WTC11 (cell line): Measurements from ENCODE around the gene MYRF. TPM values are rescaled to one million over a fixed set of nuclear protein-coding genes. Genes with fewer than 3 reads are reported as not detected.

Experiments
- ATAC-seq: fragments of 200-7000 bp; cut with Tn5 transposase; 2 replicates; pipeline ENCODE4 v1.10.0; 2021; ENCODE audit warnings: mild to moderate bottlenecking, moderate library complexity
- CTCF ChIA-PET: fragments of 300-600 bp; sonication (Branson Sonifier 250); formaldehyde crosslinking; loops from one replicate; lab custom pipeline; 2021; ENCODE audit warnings: antibody characterized with exemption; lab: Charles Lee
- POLR2A ChIA-PET: fragments of 350-600 bp; sonication (Branson Sonifier 250); formaldehyde crosslinking; loops from one replicate; lab custom pipeline; 2021; ENCODE audit warnings: antibody characterized with exemption; lab: Charles Lee
- DNase-seq: peaks from one replicate; pipeline ENCODE4 v3.0.0; 2021; ENCODE audit warnings: low spot score
- H3K27ac Mint-ChIP-seq: 2 replicates; pipeline ENCODE4 v1.8.0; 2021; ENCODE audit warnings: mixed read lengths
- H3K27me3 Mint-ChIP-seq: 2 replicates; pipeline ENCODE4 v1.8.0; 2021; ENCODE audit warnings: low read depth, mild to moderate bottlenecking, moderate library complexity, mixed read lengths
- H3K36me3 Mint-ChIP-seq: 2 replicates; pipeline ENCODE4 v1.8.0; 2021; ENCODE audit warnings: mixed read lengths
- H3K4me1 Mint-ChIP-seq: 2 replicates; pipeline ENCODE4 v1.8.0; 2022; ENCODE audit warnings: mixed read lengths
- H3K4me3 Mint-ChIP-seq: 2 replicates; pipeline ENCODE4 v1.8.0; 2021; ENCODE audit warnings: mild to moderate bottlenecking, moderate library complexity, mixed read lengths
- H3K9me3 Mint-ChIP-seq: 2 replicates; pipeline ENCODE4 v1.8.0; 2021; ENCODE audit warnings: mixed read lengths
- ATF1 ChIP-seq: sonication (generic); formaldehyde crosslinking; IDR thresholded peaks from 2 replicates; pipeline ENCODE4 v1.8.1; 2023; ENCODE audit warnings: mild to moderate bottlenecking, moderate library complexity, missing genetic modification reagents
- ESRRA ChIP-seq: sonication (generic); formaldehyde crosslinking; IDR thresholded peaks from 2 replicates; pipeline ENCODE4 v1.8.1; 2022; ENCODE audit warnings: mild to moderate bottlenecking, missing genetic modification reagents, borderline replicate concordance
- GABPB1 ChIP-seq: sonication (generic); formaldehyde crosslinking; IDR thresholded peaks from 2 replicates; pipeline ENCODE4 v1.8.1; 2023; ENCODE audit warnings: mild to moderate bottlenecking, missing genetic modification reagents
- GRHL2 ChIP-seq: fragments of 250-450 bp; sonication (Bioruptor Pico); IDR thresholded peaks from 2 replicates; pipeline ENCODE4 v1.8.0; 2022; ENCODE audit warnings: mild to moderate bottlenecking, moderate library complexity; ENCODE audit not compliant: insufficient replicate concordance, severe bottlenecking
- NFE2L1 ChIP-seq: sonication (generic); formaldehyde crosslinking; IDR thresholded peaks from 2 replicates; pipeline ENCODE4 v1.8.1; 2023; ENCODE audit warnings: missing genetic modification reagents
- OVOL2 ChIP-seq: fragments of 250-450 bp; sonication (Bioruptor Pico); IDR thresholded peaks from 2 replicates; pipeline ENCODE4 v1.9.0; 2021; ENCODE audit warnings: mild to moderate bottlenecking, borderline replicate concordance
- TEAD1 ChIP-seq: sonication (generic); formaldehyde crosslinking; IDR thresholded peaks from 2 replicates; pipeline ENCODE4 v1.8.0; 2022; ENCODE audit warnings: mild to moderate bottlenecking, missing genetic modification reagents
- ZNF317 ChIP-seq: sonication (generic); formaldehyde crosslinking; IDR thresholded peaks from 2 replicates; pipeline ENCODE4 v1.8.1; 2023; ENCODE audit warnings: low read depth, mild to moderate bottlenecking, moderate library complexity, missing genetic modification reagents, borderline replicate concordance
- ZNF396 ChIP-seq: fragments of 250-450 bp; sonication (Bioruptor Pico); IDR thresholded peaks from 2 replicates; pipeline ENCODE4 v1.8.0; 2021; ENCODE audit warnings: mild to moderate bottlenecking, moderate library complexity, borderline replicate concordance
- ZNF671 ChIP-seq: fragments of 250-450 bp; sonication (Bioruptor Pico); IDR thresholded peaks from 2 replicates; pipeline ENCODE4 v1.8.0; 2021; ENCODE audit warnings: mild to moderate bottlenecking
- total RNA-seq: library from RNA; stranded (reverse); gene quantifications from 3 replicates; pipeline ENCODE4 v1.2.3, GENCODE V29; 2021
- TF ChIP-seq, protein P1 (sequence below): sonication (generic); formaldehyde crosslinking; IDR thresholded peaks from 2 replicates; pipeline ENCODE4 v1.8.0; 2022; ENCODE audit warnings: mild to moderate bottlenecking, missing genetic modification reagents
- TF ChIP-seq, protein P2 (sequence below): sonication (generic); formaldehyde crosslinking; IDR thresholded peaks from 2 replicates; pipeline ENCODE4 v1.8.1; 2023; ENCODE audit warnings: mild to moderate bottlenecking, missing genetic modification reagents
- TF ChIP-seq, protein P3 (sequence below): sonication (generic); formaldehyde crosslinking; IDR thresholded peaks from 2 replicates; pipeline ENCODE4 v1.8.1; 2022; ENCODE audit warnings: low read depth, mild to moderate bottlenecking, moderate library complexity, missing genetic modification reagents, borderline replicate concordance
- TF ChIP-seq, protein P4 (sequence below): fragments of 200-600 bp; IDR thresholded peaks from 2 replicates; pipeline ENCODE4 v1.8.0; 2022; ENCODE audit warnings: antibody characterized with exemption
- TF ChIP-seq, protein P5 (sequence below): sonication (generic); formaldehyde crosslinking; IDR thresholded peaks from 2 replicates; pipeline ENCODE4 v1.8.1; 2022; ENCODE audit warnings: mild to moderate bottlenecking, missing genetic modification reagents, moderate library complexity, borderline replicate concordance
- TF ChIP-seq, protein P6 (sequence below): fragments of 250-450 bp; sonication (Bioruptor Pico); IDR thresholded peaks from 2 replicates; pipeline ENCODE4 v1.9.0; 2021; ENCODE audit warnings: mild to moderate bottlenecking

The MYRF gene
- total RNA-seq, 1 experiment from 2014 or later = 5.9 TPM

DNA sequence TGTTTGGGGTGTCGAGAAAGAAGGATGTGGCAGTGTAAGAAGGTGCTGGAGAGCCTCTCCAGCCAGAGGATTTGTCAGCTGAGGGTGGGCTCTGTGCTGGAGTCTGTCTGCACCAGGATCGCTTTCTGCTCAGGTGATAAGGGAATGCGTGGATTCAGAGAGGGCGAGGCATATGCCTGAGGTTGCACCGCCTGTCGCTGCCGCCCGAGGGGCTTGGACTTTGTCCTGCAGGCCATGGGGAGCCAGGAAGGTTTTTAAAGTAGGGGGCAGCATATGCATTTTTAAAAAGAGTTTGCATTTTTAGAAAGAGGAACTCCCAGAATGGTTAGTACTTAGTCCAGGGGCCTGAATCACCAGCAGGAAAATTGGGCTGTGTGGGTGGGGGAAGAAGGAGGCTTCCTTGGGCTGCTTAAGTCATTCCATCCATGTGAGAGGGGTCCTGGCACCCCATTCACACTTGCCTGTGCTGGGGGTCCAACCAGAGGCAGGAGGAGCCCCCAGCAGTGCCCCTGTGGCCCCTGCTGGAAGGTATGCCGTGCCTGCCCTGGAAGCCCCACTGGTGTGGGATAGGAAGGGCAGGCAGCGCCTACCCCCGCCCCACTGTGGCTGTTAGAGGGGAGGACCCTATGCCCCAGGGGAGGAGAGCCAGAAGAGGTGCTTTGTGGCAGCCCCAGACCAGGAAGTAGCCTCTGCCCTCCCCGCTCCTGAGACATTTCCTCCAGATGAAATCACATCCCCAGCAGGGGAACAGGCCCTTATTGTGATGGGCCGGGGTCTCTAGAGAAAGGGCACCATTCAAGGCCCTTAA is 35.8 kb upstream of the MYRF start:
- H3K36me3 Mint-ChIP-seq = no peaks in the 10 kb centered on the region
- CTCF ChIA-PET = interaction anchor here (1.0 to 5.5 kb wide), 3 partner anchors 11 to 71 kb away, joined by 3 to 71 read pairs (median 7); no protein-coding TSS in a partner anchor
- H3K4me1 Mint-ChIP-seq = peaks cover 36% of the 10 kb centered on the region
- ATAC-seq (peak; percentile 42), DNase-seq (no peak)
- POLR2A ChIA-PET = no interaction called here
- no peak for TF ChIP-seq ZNF317 (CRISPR knock-in tag)
- TF ChIP-seq, protein P1, sequence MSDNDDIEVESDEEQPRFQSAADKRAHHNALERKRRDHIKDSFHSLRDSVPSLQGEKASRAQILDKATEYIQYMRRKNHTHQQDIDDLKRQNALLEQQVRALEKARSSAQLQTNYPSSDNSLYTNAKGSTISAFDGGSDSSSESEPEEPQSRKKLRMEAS (CRISPR knock-in tag) = no peak
- TF ChIP-seq ZNF396 (CRISPR knock-in tag) = no peak
- TF ChIP-seq ZNF671 = no peak
- TF ChIP-seq TEAD1 = no peak
- no peak for TF ChIP-seq ATF1 (CRISPR knock-in tag)
- H3K4me3 Mint-ChIP-seq = no peak overlapping the region
- no peak overlapping the region; the same call in 1 of the 2 replicates for H3K27ac Mint-ChIP-seq
- no peaks in the 10 kb centered on the region for H3K9me3 Mint-ChIP-seq
- peaks cover 3% of the 10 kb centered on the region; the same call in 1 of the 2 replicates for H3K27me3 Mint-ChIP-seq

DNA sequence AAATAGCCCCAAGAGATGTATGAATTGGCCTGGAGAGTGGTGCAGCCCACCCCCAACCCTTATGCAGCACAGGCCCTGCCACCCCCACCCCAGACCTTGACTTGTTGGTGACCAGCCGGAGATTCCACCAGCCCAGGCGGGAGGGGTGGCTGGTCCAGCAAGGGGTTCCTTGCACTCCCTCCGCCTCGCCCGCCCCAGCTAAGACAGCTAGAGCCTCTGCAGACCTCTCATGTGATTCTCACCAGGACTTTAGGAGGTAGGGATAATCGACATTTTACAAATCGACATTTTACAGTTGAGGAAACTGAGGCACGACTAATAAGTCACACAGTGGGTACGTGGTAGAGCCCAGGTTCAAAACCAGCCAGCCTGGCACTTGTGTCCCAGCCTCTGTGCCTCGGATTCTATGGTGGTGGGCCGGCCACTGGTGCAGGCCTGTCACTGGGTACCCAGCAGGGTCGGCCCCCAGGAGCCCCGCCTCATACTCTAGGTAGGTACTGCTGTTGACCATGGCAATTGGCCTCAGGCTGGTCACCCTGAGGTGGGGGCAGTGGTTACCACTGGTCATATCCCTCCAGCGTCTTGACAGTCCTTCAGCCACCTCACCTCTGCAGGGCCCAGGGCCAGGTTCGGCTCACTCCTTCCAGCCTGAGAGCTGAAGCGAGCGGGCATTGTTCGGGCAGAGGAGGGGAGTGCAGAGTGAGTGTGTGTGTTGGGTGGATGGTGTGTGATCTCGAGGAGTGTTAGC is 35.0 kb upstream of the MYRF start:
- DNase-seq (no peak), ATAC-seq (no peak)
- CTCF ChIA-PET = interaction anchor here (0.7 to 5.5 kb wide), 19 partner anchors 7 to 796 kb away, joined by 3 to 71 read pairs (median 10); no protein-coding TSS in a partner anchor
- Mint-ChIP-seq H3K9me3 (no peaks in the 10 kb centered on the region), H3K27me3 (peaks cover 3% of the 10 kb centered on the region; the same call in 1 of the 2 replicates), H3K36me3 (no peaks in the 10 kb centered on the region), H3K4me1 (peaks cover 36% of the 10 kb centered on the region), H3K27ac (peak overlapping the region; percentile 26; the same call in 1 of the 2 replicates), H3K4me3 (peak overlapping the region; percentile 61)
- TF ChIP-seq, protein P2, sequence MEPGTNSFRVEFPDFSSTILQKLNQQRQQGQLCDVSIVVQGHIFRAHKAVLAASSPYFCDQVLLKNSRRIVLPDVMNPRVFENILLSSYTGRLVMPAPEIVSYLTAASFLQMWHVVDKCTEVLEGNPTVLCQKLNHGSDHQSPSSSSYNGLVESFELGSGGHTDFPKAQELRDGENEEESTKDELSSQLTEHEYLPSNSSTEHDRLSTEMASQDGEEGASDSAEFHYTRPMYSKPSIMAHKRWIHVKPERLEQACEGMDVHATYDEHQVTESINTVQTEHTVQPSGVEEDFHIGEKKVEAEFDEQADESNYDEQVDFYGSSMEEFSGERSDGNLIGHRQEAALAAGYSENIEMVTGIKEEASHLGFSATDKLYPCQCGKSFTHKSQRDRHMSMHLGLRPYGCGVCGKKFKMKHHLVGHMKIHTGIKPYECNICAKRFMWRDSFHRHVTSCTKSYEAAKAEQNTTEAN = no peak
- TF ChIP-seq OVOL2 (CRISPR knock-in tag) (no peak), GABPB1 (CRISPR knock-in tag) (no peak), ESRRA (CRISPR knock-in tag) (no peak), NFE2L1 (no peak), GRHL2 (CRISPR knock-in tag) (no peak)
- TF ChIP-seq, protein P3, sequence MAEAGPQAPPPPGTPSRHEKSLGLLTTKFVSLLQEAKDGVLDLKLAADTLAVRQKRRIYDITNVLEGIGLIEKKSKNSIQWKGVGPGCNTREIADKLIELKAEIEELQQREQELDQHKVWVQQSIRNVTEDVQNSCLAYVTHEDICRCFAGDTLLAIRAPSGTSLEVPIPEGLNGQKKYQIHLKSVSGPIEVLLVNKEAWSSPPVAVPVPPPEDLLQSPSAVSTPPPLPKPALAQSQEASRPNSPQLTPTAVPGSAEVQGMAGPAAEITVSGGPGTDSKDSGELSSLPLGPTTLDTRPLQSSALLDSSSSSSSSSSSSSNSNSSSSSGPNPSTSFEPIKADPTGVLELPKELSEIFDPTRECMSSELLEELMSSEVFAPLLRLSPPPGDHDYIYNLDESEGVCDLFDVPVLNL (CRISPR knock-in tag) = no peak
- TF ChIP-seq, protein P4, sequence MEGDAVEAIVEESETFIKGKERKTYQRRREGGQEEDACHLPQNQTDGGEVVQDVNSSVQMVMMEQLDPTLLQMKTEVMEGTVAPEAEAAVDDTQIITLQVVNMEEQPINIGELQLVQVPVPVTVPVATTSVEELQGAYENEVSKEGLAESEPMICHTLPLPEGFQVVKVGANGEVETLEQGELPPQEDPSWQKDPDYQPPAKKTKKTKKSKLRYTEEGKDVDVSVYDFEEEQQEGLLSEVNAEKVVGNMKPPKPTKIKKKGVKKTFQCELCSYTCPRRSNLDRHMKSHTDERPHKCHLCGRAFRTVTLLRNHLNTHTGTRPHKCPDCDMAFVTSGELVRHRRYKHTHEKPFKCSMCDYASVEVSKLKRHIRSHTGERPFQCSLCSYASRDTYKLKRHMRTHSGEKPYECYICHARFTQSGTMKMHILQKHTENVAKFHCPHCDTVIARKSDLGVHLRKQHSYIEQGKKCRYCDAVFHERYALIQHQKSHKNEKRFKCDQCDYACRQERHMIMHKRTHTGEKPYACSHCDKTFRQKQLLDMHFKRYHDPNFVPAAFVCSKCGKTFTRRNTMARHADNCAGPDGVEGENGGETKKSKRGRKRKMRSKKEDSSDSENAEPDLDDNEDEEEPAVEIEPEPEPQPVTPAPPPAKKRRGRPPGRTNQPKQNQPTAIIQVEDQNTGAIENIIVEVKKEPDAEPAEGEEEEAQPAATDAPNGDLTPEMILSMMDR = no peak
- TF ChIP-seq, protein P5, sequence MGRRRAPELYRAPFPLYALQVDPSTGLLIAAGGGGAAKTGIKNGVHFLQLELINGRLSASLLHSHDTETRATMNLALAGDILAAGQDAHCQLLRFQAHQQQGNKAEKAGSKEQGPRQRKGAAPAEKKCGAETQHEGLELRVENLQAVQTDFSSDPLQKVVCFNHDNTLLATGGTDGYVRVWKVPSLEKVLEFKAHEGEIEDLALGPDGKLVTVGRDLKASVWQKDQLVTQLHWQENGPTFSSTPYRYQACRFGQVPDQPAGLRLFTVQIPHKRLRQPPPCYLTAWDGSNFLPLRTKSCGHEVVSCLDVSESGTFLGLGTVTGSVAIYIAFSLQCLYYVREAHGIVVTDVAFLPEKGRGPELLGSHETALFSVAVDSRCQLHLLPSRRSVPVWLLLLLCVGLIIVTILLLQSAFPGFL (CRISPR knock-in tag) = no peak
- TF ChIP-seq, protein P6, sequence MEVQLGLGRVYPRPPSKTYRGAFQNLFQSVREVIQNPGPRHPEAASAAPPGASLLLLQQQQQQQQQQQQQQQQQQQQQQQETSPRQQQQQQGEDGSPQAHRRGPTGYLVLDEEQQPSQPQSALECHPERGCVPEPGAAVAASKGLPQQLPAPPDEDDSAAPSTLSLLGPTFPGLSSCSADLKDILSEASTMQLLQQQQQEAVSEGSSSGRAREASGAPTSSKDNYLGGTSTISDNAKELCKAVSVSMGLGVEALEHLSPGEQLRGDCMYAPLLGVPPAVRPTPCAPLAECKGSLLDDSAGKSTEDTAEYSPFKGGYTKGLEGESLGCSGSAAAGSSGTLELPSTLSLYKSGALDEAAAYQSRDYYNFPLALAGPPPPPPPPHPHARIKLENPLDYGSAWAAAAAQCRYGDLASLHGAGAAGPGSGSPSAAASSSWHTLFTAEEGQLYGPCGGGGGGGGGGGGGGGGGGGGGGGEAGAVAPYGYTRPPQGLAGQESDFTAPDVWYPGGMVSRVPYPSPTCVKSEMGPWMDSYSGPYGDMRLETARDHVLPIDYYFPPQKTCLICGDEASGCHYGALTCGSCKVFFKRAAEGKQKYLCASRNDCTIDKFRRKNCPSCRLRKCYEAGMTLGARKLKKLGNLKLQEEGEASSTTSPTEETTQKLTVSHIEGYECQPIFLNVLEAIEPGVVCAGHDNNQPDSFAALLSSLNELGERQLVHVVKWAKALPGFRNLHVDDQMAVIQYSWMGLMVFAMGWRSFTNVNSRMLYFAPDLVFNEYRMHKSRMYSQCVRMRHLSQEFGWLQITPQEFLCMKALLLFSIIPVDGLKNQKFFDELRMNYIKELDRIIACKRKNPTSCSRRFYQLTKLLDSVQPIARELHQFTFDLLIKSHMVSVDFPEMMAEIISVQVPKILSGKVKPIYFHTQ (CRISPR knock-in tag) = no peak
- POLR2A ChIA-PET = interaction anchor here (1.1 to 2.2 kb wide), 3 partner anchors 8 to 23 kb away, joined by 3 to 12 read pairs (median 9); no protein-coding TSS in a partner anchor
